ENCODE measurements around the gene DUSP9. TPM values are rescaled to one million over a fixed set of nuclear protein-coding genes. Genes with fewer than 3 reads are reported as not detected.

Gene DUSP9
- total and polyA plus RNA-seq, 8 donors = 0.10 to 0.56 (median 0.23) TPM; not detected in 1

DNA sequence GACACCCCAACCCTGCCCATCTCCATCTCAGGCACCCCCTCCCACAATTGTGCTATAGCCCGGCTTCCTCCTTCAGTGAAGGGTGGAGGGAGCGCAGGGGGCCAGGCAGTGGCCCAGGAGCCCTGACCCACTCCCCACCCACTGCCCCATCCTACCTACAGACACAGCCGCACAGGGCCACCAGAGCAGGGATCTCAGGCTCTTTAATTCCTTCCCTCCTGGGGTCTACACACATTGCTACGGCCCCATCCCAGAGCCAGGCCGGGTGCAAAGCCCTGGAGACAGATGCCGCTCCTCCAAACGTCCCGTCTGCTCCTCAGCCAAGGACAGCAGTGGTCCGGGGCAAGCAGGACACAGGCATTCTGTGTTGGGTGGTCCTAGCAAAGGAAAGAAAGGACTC lies 12.8 kb upstream of the DUSP9 start:
- H3K9me3 ChIP-seq = no peaks in the 10 kb centered on the region
- DNase-seq (no peak), ATAC-seq (no peak)
- no peaks in the 10 kb centered on the region for H3K4me1 ChIP-seq
- intact Hi-C loops (cut with DNase I) = no loop called here
- no peak overlapping the region for H3K4me3 ChIP-seq
- no peak overlapping the region for H3K27ac ChIP-seq
- H3K36me3 ChIP-seq = no peaks in the 10 kb centered on the region
- TF ChIP-seq, protein P1, sequence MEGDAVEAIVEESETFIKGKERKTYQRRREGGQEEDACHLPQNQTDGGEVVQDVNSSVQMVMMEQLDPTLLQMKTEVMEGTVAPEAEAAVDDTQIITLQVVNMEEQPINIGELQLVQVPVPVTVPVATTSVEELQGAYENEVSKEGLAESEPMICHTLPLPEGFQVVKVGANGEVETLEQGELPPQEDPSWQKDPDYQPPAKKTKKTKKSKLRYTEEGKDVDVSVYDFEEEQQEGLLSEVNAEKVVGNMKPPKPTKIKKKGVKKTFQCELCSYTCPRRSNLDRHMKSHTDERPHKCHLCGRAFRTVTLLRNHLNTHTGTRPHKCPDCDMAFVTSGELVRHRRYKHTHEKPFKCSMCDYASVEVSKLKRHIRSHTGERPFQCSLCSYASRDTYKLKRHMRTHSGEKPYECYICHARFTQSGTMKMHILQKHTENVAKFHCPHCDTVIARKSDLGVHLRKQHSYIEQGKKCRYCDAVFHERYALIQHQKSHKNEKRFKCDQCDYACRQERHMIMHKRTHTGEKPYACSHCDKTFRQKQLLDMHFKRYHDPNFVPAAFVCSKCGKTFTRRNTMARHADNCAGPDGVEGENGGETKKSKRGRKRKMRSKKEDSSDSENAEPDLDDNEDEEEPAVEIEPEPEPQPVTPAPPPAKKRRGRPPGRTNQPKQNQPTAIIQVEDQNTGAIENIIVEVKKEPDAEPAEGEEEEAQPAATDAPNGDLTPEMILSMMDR (IDR thresholded peaks at IDR 0.05) = no peak
- H3K27me3 ChIP-seq = no peaks in the 10 kb centered on the region

DNA sequence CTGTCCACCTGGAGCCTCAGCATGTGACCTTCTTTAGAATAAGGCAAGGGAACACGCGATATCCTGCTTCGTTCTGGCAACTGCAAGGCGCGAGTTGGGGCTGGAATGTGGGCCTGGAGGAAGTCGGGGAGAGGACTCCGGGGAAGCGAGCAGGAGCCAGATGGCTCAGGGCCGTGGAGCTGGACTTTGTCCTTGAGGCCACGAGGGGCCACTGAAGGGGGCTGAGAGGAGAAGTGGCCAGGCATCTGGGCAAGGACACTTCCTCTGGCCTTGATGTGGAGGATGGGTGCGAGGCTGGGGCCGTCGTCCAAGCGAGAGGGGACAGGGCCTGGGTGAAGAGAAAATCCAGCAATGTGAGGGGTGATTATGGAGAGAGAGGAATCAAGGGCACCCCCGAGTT lies 12.2 kb upstream of the DUSP9 start:
- no peak overlapping the region for H3K27ac ChIP-seq
- H3K27me3 ChIP-seq = peaks cover 0 to 4% of the 10 kb centered on the region in 2 donors
- H3K4me1 ChIP-seq = no peaks in the 10 kb centered on the region
- ATAC-seq = no peak
- no peaks in the 10 kb centered on the region for H3K36me3 ChIP-seq
- H3K9me3 ChIP-seq = no peaks in the 10 kb centered on the region
- intact Hi-C loops (cut with DNase I) = no loop called here
- TF ChIP-seq, protein P1 (IDR thresholded peaks at IDR 0.05) = no peak
- DNase-seq = peak in 1 of 4 donors; percentile 42
- no peak overlapping the region for H3K4me3 ChIP-seq

DNA sequence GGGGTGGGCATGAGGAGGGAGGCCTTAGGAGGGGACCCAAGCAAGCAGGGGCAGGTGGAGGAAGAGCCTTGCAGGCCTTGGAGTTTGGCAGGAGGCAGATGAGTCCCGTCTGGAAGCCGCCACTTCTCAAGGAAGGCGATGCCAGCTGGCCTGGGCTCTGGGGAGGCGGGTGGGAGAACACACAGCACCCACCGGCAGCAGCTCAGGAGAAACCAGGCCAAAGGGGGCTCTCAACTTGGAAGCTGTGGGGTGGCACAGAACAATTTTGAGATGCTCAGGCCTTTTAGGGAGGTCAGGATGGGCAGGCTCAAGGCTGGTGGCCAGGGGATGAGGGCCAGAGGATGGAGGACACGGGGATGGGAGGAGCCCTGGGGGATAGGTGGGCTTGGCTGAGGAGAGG lies 11.6 kb upstream of the DUSP9 start:
- intact Hi-C loops (cut with DNase I) = no loop called here
- DNase-seq = no peak
- no peaks in the 10 kb centered on the region for H3K9me3 ChIP-seq
- TF ChIP-seq, protein P1 (IDR thresholded peaks at IDR 0.05) = no peak
- no peaks in the 10 kb centered on the region for H3K4me1 ChIP-seq
- ATAC-seq = no peak
- H3K36me3 ChIP-seq = no peaks in the 10 kb centered on the region
- H3K27me3 ChIP-seq = peaks cover 0 to 9% of the 10 kb centered on the region in 2 donors
- no peak overlapping the region for H3K27ac ChIP-seq
- H3K4me3 ChIP-seq = no peak overlapping the region

DNA sequence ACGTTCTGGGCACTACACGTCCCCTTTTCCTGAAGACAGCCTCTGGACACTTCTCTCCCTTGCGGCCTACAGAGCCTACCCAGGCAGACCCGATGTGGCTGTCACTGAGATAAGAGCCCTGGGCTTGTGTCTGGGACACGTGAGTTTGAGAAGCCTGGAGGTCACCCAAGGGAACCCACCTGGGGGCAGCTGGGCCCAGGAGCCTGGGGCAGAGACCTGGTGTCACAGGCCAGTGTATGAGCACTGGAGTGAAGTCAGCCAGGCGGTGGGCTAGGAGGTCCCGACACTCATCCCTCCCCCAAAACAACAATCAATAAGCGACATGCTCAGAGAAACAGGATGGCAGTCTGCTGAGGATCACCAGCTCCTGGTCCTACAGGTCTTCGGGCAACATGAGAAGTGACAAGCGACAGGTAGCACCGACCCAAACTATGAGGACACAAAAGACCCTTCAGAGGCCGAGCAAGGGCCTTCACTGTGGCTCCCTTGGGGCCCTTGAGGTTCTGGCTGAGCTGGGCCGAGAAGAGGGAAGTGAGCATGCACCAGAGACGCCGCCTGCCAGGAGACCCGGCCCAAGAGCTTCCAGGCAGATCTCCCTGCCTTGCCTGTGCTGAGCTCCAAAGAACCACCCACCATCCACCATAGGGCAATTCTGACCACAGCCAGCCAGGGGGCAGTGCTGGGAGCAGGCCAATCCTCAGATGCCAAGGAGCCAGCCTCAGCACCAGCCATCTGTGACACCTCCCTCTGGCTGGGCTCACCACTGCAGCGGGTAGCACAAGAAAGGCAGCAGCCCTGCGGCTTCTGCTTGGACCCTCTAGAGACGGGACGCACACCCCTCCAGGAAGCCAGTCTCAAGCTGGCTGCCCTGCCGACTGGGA lies 11.0 kb upstream of the DUSP9 start:
- Histone ChIP-seq H3K27ac (no peak overlapping the region), H3K4me1 (no peaks in the 10 kb centered on the region), H3K4me3 (no peak overlapping the region), H3K9me3 (no peaks in the 10 kb centered on the region), H3K27me3 (peaks cover 0 to 16% of the 10 kb centered on the region in 2 donors), H3K36me3 (no peaks in the 10 kb centered on the region)
- intact Hi-C loops (cut with DNase I) = no loop called here
- ATAC-seq (peak; percentile 49), DNase-seq (no peak)
- TF ChIP-seq, protein P1 (IDR thresholded peaks at IDR 0.05) = no peak

DNA sequence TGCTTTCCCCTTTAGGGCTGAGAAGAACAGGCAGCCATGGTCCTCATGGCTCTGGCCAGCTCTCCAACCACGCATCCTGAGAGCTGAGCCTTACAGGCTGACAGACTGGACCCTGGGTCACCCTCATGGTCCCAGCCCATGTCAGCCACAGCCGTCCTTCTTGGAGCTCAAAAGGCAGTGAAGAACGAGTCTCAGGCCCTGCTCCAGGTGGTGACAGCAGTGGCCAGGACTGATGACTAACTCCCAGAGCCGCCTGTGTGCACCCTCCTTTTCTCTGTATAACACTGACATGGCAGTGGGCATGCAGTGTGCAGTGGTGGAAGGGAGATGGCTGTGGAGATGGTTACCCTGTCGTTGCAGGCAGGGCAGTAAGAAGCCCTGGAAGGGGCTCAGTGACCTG lies 10.3 kb upstream of the DUSP9 start:
- no peaks in the 10 kb centered on the region for H3K9me3 ChIP-seq
- H3K4me1 ChIP-seq = no peaks in the 10 kb centered on the region
- intact Hi-C loops (cut with DNase I) = no loop called here
- DNase-seq (no peak), ATAC-seq (no peak)
- H3K27me3 ChIP-seq = peaks cover under 1 to 23% of the 10 kb centered on the region in 2 donors
- H3K36me3 ChIP-seq = no peaks in the 10 kb centered on the region
- H3K4me3 ChIP-seq = no peak overlapping the region
- H3K27ac ChIP-seq = no peak overlapping the region
- TF ChIP-seq, protein P1 (IDR thresholded peaks at IDR 0.05) = no peak
